GM19238 (cell line): Measurements from ENCODE around the gene HCN3.

ENCODE experiments used
- DNase-seq: peaks from one replicate; pipeline ENCODE4 v3.0.0; 2011; ENCODE audit warnings: low spot score; ENCODE audit not compliant: insufficient read length

Gene HCN3

GRCh38 chr1:155334962-155335361 lies 57.7 kb downstream of the HCN3 start:
- no peak for DNase-seq
